Omental fat pad (tissue), 4 donors: Measurements from ENCODE around the gene ACAT2. TPM values are rescaled to one million over a fixed set of nuclear protein-coding genes. Genes with fewer than 3 reads are reported as not detected.
"Not testable (repeated sequence)": the region's sequence is repeated elsewhere in the genome, so short reads cannot be mapped to it uniquely, and the experiment has no call there.

ENCODE experiments used
- ATAC-seq: fragments of 150-250 bp; one replicate; pipeline ENCODE4 v1.9.1; 2016; ENCODE audit warnings: mild to moderate bottlenecking, moderate library complexity; ENCODE audit not compliant: low FRiP score
- DNase-seq: peaks from one replicate; pipeline ENCODE4 v3.0.0-alpha.2; 2019; ENCODE audit warnings: low spot score
- total RNA-seq, 4 donors: library from RNA; depleted of rRNA; stranded (reverse); fragments of >200 nt; gene quantifications; one replicate each; pipeline ENCODE4 v1.1.0, GENCODE V29; 2016
- TF ChIP-seq, protein P1 (sequence below), 3 donors: fragments of 450-650 bp; IDR thresholded peaks; one replicate each; pipeline ENCODE4 v1.5.1; 2016 to 2017; ENCODE audit warnings: antibody characterized with exemption in 3 of 3, mild to moderate bottlenecking in 3 of 3, moderate library complexity in 2 of 3

Gene ACAT2
- total RNA-seq, 4 donors from 2014 or later, result 4.6 to 15.1 (median 6.5) TPM

DNA sequence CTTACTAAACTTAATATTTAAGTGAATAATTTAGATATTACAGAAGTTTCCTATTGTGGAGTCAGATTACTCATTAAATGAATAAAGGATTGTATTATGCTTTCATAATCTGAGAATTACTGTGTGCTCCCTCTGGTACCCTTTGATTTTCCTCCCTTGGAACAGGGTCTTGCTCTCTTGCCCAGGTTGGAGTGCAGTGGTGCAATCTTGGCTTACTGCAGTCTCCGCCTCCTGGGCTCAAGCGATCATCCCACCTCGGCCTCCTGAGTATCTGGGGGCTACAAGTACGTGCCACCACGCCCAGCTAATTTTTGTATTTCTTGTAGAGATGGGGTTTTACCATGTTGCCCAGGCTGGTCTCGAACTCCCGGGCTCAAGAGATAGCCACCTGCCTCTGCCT lies 24.9 kb upstream of the ACAT2 start:
- TF ChIP-seq, protein P1, sequence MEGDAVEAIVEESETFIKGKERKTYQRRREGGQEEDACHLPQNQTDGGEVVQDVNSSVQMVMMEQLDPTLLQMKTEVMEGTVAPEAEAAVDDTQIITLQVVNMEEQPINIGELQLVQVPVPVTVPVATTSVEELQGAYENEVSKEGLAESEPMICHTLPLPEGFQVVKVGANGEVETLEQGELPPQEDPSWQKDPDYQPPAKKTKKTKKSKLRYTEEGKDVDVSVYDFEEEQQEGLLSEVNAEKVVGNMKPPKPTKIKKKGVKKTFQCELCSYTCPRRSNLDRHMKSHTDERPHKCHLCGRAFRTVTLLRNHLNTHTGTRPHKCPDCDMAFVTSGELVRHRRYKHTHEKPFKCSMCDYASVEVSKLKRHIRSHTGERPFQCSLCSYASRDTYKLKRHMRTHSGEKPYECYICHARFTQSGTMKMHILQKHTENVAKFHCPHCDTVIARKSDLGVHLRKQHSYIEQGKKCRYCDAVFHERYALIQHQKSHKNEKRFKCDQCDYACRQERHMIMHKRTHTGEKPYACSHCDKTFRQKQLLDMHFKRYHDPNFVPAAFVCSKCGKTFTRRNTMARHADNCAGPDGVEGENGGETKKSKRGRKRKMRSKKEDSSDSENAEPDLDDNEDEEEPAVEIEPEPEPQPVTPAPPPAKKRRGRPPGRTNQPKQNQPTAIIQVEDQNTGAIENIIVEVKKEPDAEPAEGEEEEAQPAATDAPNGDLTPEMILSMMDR (IDR thresholded peaks at IDR 0.05), result no peak
- DNase-seq (no peak), ATAC-seq (no peak)

DNA sequence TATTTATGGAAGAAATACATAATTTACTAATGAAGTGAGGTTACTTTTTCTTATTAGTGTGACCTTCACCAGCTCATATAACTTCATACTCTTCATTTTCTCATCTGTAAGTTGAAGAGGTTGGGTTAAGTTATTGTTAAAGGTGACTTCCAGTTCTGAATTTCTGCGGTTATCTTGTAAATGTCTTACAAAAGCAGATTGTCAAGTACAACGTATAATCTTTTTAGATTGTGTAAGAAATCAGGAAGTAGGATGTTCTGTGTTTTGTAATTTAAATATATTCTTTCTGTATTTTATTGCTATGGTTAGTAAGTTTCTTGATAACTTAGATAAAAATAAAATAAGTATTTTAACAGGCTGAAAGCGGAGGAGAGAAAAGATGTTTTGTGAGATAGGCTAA lies 22.5 kb upstream of the ACAT2 start:
- DNase-seq (no peak), ATAC-seq (no peak)
- TF ChIP-seq, protein P1 (IDR thresholded peaks at IDR 0.05), result no peak

DNA sequence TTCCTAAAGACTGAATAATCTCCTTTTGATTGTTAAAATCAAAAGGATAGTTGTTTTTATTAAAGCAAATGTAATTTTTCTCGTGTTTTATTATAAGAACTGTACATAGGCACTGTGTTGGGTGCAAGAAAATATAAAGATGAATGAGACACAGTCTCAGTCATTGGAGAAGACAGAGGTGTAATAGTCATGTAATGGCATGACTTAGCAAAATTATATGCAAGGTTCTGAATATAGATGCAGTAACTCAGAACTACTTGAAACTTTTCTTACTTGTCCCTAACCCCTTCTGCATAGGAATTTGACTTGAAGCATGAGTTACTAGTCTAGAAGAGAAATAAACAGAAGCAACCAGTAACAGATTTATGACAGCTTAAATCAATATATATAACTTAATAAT lies 19.7 kb upstream of the ACAT2 start:
- TF ChIP-seq, protein P1 (IDR thresholded peaks at IDR 0.05), result no peak
- no peak for ATAC-seq
- DNase-seq, result no peak

GRCh38 chr6:159745081-159745480 lies 16.8 kb upstream of the ACAT2 start:
- TF ChIP-seq, protein P1 (IDR thresholded peaks at IDR 0.05), result no peak
- no peak for DNase-seq
- no peak for ATAC-seq

GRCh38 chr6:159746759-159747158 lies 15.1 kb upstream of the ACAT2 start:
- ATAC-seq (no peak), DNase-seq (no peak)
- TF ChIP-seq, protein P1 (IDR thresholded peaks at IDR 0.05), result no peak

DNA sequence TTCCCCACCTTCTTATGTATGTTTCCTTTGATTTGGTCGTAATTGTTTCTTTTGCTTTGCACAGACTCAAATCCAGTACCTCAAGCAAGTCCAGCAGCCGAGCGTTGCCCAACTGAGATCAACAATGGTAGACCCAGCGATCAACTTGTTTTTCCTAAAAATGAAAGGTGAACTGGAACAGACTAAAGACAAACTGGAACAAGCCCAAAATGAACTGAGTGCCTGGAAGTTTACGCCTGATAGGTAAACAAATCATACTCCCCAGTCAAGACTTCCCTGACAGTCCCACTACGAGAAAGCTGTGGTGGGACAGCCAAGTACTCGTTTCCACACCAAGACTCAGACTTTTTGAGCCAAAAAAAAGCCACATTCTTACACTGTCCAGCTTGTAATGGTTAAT lies 13.7 kb upstream of the ACAT2 start:
- not testable (repeated sequence) for ATAC-seq, DNase-seq

GRCh38 chr6:159751448-159751847 lies 10.4 kb upstream of the ACAT2 start:
- no peak for ATAC-seq
- TF ChIP-seq, protein P1 (IDR thresholded peaks at IDR 0.05), result no peak
- no peak for DNase-seq
